Activated CD8-positive, alpha-beta memory T cell treated with anti-CD3 and anti-CD28 coated beads, Interleukin-2, amount 50 U/mL, for 4 hours (primary cell): ENCODE measurements around the gene USP5.
A peak's percentile ranks its signal among the peaks of the same experiment; 100 is the strongest.
"Not testable (repeated sequence)": the region's sequence is repeated elsewhere in the genome, so short reads cannot be mapped to it uniquely, and the experiment has no call there.

Experiments used
- DNase-seq: peaks from one replicate; pipeline ENCODE4 v3.0.0-alpha.2; 2020

The USP5 gene

GRCh38 chr12:6867413-6868210 is 15.7 kb downstream of the USP5 start, which contains the start of gene TPI1:
Gene TPI1 (plus strand): TSS chr12:6867531. CDS start chr12:6867567, 36 bp downstream.
- DNase-seq: peak; percentile 79

DNA sequence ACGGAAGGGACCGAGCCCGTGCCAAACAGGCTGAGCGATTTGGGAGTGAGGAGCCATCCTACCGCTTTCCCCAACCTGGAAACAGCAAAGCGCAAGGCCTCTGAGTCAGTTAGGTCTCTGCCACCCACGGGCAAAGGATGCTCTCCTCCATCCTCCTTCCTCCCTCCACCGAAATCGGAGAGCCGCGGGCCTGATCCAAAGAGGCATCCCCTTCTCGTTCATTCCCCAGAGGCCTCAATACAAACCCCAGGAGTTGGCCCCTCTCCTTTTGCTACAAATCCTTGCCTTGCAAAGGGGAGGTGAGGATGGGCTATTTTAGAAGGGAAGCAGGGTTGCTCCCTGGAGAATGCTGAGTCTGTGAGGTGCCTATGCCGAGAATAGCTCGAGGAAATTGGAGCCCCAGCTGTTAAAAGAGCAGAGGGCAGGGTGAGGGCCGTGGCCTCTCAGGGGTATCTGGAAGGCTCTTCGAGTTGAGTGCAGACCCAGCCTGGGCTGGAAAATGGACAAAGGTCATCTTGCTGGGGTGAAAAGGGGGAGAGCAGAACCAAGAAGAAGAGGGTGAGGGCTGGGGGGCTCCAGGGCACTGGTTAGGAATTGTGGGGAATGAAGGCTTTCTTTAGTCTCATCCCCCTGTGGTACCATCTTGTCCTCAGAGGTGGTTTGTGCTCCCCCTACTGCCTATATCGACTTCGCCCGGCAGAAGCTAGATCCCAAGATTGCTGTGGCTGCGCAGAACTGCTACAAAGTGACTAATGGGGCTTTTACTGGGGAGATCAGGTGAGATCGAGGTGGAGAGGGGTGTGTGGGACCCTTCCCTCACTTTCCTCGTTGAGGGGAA is 16.5 kb downstream of the USP5 start:
- DNase-seq: no peak

DNA sequence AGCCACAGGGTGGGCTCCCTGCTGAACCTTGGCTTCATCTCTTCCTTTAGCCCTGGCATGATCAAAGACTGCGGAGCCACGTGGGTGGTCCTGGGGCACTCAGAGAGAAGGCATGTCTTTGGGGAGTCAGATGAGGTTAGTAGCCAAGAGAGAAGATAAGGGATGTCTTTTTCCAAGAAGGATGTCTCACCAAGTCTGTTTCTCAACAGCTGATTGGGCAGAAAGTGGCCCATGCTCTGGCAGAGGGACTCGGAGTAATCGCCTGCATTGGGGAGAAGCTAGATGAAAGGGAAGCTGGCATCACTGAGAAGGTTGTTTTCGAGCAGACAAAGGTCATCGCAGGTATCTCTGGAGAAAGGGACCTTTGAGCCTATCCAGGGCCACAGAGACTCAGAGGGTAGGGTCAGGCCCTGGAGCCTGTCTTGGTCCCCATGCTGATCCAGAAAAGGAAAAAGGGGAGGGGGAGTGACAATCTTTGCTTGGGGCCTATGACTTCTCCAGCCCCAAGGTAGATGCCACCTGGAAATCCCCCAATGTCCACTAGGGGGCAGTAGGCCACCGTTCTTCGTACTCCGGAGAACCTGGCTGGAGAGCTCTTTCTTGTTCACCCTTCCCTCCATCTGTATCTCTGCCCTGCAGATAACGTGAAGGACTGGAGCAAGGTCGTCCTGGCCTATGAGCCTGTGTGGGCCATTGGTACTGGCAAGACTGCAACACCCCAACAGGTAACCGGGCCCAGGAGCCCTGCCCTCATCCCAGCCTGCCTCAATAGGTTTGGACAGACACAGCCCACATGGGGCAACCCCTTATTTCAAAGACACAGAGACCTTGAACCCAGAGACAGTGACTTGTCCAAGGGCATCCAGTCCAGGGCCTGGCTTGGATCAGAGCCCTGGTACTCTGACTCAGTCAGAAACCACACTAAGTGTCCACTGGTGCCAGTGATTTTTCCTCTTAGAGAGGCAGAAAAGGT is 17.4 kb downstream of the USP5 start:
- peak; percentile 88 for DNase-seq

DNA sequence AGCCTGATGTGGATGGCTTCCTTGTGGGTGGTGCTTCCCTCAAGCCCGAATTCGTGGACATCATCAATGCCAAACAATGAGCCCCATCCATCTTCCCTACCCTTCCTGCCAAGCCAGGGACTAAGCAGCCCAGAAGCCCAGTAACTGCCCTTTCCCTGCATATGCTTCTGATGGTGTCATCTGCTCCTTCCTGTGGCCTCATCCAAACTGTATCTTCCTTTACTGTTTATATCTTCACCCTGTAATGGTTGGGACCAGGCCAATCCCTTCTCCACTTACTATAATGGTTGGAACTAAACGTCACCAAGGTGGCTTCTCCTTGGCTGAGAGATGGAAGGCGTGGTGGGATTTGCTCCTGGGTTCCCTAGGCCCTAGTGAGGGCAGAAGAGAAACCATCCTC is 18.4 kb downstream of the USP5 start:
- not testable (repeated sequence) for DNase-seq

- no peak for DNase-seq
Measured at GRCh38 chr12:6871052-6871957, 19.4 kb downstream of the USP5 start.

GRCh38 chr12:6872073-6873048 is 20.4 kb downstream of the USP5 start:
- DNase-seq: peak; percentile 87

DNA sequence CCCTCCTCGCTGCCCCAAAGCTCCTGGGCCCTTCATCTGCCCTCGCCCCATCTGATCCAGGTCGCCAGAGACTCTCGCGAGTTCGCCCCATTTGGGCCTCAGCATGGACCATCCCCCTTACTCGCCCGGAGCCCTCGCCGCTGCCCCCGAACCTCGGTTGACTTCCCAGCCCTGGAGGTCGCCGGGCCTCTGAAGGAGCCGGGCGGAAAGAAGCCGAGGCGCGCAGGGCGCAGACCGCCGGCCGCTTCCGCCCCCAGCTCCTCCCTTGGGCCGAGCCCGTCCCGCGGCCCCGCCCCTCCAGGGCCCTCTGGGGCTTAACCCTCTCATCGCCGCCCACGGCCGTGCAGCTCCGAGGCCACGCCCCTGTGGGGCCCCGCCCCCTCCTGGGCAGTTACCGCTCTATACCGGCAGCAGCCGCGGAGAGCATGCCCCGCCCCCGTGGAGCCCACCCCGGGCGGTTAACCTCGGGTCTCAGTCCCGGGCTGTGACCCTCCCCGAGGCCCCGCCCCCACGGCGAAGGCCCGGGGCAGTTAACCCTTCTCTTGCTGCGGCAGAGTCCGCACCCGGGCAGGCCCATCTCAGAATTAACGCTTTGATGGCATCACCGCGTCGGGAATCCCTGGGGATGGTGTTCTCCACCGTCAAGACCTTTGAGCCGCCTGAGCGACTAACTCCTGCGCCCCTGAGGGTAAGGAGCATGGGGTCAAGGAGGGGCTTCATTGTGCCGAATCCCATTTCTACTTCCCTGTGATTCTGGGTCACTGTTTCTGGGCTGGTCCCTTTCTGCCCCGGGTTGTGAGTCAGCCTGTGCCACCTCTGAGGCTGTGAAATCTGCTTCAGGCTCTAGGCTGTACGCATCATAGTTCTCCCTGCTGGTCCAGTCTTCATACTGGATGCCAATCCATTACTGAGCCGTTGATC is 21.4 kb downstream of the USP5 start, which contains the start of gene SPSB2:
TSS of gene SPSB2 (minus strand) at position 210 of the 921 bp plus-strand sequence. CDS start 402 bp downstream, outside the sequence.
- peak; percentile 100 for DNase-seq

GRCh38 chr12:6874015-6874368 is 22.0 kb downstream of the USP5 start:
- not testable (repeated sequence) for DNase-seq

DNA sequence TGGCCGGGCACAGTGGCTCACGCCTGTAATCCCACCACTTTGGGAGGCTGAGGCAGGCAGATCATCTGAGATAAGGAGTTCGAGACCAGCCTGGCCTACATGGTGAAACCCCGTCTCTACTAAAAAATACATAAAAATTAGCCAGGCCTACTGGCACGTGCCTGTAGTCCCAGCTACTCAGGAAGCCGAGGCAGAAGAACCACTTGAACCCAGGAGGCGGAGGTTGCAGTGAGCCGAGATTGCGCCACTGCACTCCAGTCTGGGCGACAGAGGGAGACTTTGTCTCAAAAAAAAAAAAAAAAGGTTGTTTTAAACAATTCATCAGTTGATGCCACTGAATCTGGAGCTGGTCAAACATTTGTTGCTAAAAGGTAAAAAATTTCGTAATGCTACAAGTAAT is 27.9 kb downstream of the USP5 start:
- DNase-seq: not testable (repeated sequence)

DNA sequence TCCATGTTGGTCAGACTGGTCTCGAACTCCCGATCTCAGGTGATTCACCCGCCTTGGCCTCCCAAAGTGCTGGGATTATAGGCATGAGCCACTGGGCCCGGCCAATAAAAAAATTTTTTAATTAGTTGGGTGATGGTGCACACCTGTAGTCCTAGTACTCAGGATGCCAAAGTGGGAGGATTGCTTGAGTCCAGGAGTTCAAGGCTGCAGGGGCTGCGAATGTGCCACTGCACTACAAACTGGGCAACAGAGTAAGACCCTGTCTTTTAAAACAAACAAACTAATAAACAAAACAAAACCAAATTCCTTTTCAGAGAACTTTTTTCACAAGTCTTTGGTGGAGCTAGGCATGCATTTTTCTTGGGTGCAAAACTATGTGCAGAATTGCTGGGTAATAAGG is 31.3 kb downstream of the USP5 start:
- no peak for DNase-seq

DNA sequence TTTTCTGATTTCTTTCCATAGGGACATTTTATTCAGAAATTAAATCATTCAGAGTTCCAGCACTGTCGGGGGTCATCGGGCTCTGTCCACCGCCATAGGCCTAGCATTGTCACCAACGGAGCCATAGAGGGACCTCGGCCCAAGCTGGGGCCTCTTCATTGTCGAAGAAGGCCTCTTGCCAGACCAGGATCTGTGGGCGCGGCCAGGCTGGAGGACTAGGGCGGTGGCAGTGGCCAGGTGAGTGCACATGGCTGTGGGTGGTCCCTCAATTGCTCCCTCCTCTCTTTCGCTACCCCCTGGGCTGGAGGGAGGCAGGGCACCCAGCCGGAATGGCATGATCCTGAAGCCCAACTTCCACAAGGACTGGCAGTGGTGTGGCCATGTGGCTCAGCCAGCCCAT is 31.7 kb downstream of the USP5 start:
- DNase-seq: no peak

DNA sequence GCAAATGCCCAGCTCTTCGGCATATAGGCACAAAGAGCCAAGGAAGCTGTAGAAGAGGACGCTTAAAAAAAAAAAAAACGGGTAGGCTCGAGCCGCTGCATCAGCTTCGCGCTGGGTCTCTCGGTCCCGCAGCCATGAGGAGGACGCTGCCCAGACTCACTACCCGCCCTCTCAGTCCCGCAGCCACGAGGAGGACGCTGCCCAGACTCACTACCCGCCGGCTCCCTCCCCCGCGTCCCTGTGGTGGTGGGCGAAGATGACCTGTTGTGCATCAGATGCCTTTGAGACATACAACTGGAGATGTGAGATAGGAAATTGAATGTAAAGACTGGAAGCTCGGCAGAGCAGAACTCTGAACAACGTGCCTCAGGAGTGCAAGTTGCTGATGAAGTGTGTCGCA is 32.6 kb downstream of the USP5 start:
- DNase-seq: no peak

DNA sequence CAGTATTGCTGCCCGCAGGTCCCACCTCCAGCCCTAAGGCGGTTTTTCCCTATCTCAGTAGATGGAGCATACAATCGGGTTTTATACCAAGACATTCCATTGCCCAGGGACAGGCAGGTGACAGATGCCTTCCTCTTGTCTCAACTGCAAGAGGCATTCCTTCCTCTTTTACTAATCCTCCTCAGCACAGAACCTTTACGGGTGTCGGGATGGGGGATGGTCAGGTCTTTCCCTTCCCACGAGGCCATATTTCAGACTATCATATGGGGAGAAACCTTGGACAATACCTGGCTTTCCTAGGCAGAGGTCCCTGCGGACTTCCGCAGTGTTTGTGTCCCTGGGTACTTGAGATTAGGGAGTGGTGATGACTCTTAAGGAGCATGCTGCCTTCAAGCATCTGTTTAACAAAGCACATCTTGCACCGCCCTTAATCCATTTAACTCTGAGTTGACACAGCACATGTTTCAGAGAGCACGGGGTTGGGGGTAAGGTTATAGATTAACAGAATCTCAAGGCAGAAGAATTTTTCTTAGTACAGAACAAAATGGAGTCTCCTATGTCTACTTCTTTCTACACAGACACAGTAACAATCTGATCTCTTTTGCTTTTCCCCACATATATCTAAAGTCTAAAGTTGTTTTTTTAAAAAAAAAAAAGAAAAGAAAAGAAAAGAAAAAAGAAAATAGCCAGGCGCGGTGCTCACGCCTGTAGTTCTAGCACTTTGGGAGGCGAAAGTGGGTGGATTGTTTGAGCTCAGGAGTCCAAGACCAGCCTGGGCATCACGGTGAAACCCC is 34.5 kb downstream of the USP5 start:
- not testable (repeated sequence) for DNase-seq

GRCh38 chr12:6887460-6887859 is 35.5 kb downstream of the USP5 start:
- DNase-seq: no peak

DNA sequence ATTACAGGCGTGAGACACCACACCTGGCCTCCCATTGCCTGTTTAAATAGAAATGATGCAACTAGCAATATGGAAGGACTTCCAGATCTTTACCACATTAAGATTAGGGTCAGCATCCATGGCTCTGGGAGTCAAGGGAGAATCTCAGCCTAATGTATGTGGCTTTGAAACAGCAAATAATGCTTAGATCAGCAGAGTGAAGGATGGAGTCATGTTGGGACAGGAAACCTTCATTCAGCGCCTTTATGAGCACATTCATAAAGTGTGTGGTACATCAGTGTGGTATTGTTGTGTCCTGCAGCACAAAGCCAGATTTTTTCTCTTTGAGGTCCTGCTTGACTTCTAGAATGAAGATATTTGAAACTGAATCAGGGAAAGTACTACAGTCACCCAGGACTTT is 36.4 kb downstream of the USP5 start:
- DNase-seq: no peak

- DNase-seq: not testable (repeated sequence)
Measured at GRCh38 chr12:6888794-6889193, 36.8 kb downstream of the USP5 start.

GRCh38 chr12:6889775-6890573 is 38.0 kb downstream of the USP5 start:
- not testable (repeated sequence) for DNase-seq
